GM18508 (cell line): ENCODE data around the gene PLA2G2E.

Source experiments
- ATAC-seq: cut with Tn5 transposase; IDR thresholded peaks from one replicate; pipeline ENCODE4 v1.9.1; 2021; ENCODE audit warnings: moderate number of reproducible peaks; ENCODE audit not compliant: insufficient read depth, unreplicated experiment

PLA2G2E gene

GRCh38 chr1:19923137-19923952, at the start of gene PLA2G2E:
TSS of gene PLA2G2E (minus strand) at chr1:19923617. CDS start at chr1:19923559, 58 bp downstream.
- ATAC-seq = no peak

- ATAC-seq = no peak
Observed at GRCh38 chr1:19971664-19972063, 48.2 kb upstream of the PLA2G2E start.

GRCh38 chr1:19969898-19970660, 46.7 kb upstream of the PLA2G2E start:
- no peak for ATAC-seq

- ATAC-seq = no peak
Observed at GRCh38 chr1:19967808-19968207, 44.4 kb upstream of the PLA2G2E start.

- no peak for ATAC-seq
Observed at GRCh38 chr1:19964542-19964941, 41.1 kb upstream of the PLA2G2E start.

GRCh38 chr1:19963636-19964035, 40.2 kb upstream of the PLA2G2E start:
- no peak for ATAC-seq

- no peak for ATAC-seq
Observed at GRCh38 chr1:19960591-19960990, 37.2 kb upstream of the PLA2G2E start.

GRCh38 chr1:19957779-19958178, 34.4 kb upstream of the PLA2G2E start:
- no peak for ATAC-seq

- no peak for ATAC-seq
Observed at GRCh38 chr1:19955534-19956170, 32.2 kb upstream of the PLA2G2E start.

GRCh38 chr1:19954059-19954458, 30.6 kb upstream of the PLA2G2E start:
- no peak for ATAC-seq

GRCh38 chr1:19949016-19949415, 25.6 kb upstream of the PLA2G2E start:
- no peak for ATAC-seq

GRCh38 chr1:19946971-19947370, 23.6 kb upstream of the PLA2G2E start:
- no peak for ATAC-seq

- ATAC-seq = no peak
Observed at GRCh38 chr1:19946331-19946751, 22.9 kb upstream of the PLA2G2E start.

GRCh38 chr1:19945914-19946313, 22.5 kb upstream of the PLA2G2E start:
- no peak for ATAC-seq

- ATAC-seq = no peak
Observed at GRCh38 chr1:19942657-19943056, 19.2 kb upstream of the PLA2G2E start.

- ATAC-seq = no peak
Observed at GRCh38 chr1:19942088-19942487, 18.7 kb upstream of the PLA2G2E start.

GRCh38 chr1:19941206-19941568, 17.8 kb upstream of the PLA2G2E start:
- ATAC-seq = no peak

- no peak for ATAC-seq
Observed at GRCh38 chr1:19940486-19941205, 17.2 kb upstream of the PLA2G2E start.

- no peak for ATAC-seq
Observed at GRCh38 chr1:19938472-19938871, 15.1 kb upstream of the PLA2G2E start.

- ATAC-seq = no peak
Observed at GRCh38 chr1:19936061-19936750, 12.8 kb upstream of the PLA2G2E start.
